Caco-2 (cell line): Measurements from ENCODE around the gene TBXA2R. TPM values are rescaled to one million over a fixed set of nuclear protein-coding genes. Genes with fewer than 3 reads are reported as not detected.

Experiments used
- BruUV-seq: library from RNA; stranded (reverse); fragments of 400-500 nt; replicated peaks from 2 replicates; lab custom pipeline; 2021; lab: Mats Ljungman, UMichigan
- CTCF ChIA-PET: fragments of 300-600 bp; sonication (Branson Sonifier 250); formaldehyde crosslinking; loops from one replicate; lab custom pipeline; 2022; ENCODE audit warnings: antibody characterized with exemption; lab: Charles Lee
- POLR2A ChIA-PET: fragments of 300-600 bp; sonication (Branson Sonifier 250); formaldehyde crosslinking; loops from one replicate; lab custom pipeline; 2022; ENCODE audit warnings: antibody characterized with exemption; lab: Charles Lee
- DNase-seq, 2 experiments: peaks; one replicate each; pipeline versions ENCODE4 v3.0.0 to v3.0.0-alpha.2; 2020 to 2022
- H3K27me3 ChIP-seq: replicated peaks from 2 replicates; pipeline ENCODE4 v1.6.0; 2011; ENCODE audit warnings: low read length; ENCODE audit not compliant: control insufficient read depth, insufficient read depth
- H3K36me3 ChIP-seq: 2 replicates; pipeline ENCODE4 v1.5.1; 2011; ENCODE audit warnings: low read length; ENCODE audit not compliant: control insufficient read depth, insufficient read depth
- H3K4me1 ChIP-seq: fragments of 250-450 bp; sonication (Bioruptor Pico); 2 replicates; pipeline ENCODE4 v1.5.1; 2020; ENCODE audit warnings: mild to moderate bottlenecking
- H3K4me3 ChIP-seq: 2 replicates; pipeline ENCODE4 v1.5.1; 2011; ENCODE audit warnings: low read depth, mild to moderate bottlenecking, control low read depth, low read length
- H3K9me3 ChIP-seq: fragments of 250-450 bp; sonication (Bioruptor Pico); 2 replicates; pipeline ENCODE4 v1.5.1; 2020; ENCODE audit warnings: mild to moderate bottlenecking, moderate library complexity
- H3K27ac Mint-ChIP-seq: one replicate; pipeline ENCODE4 v1.8.0; 2022; ENCODE audit warnings: mixed read lengths; ENCODE audit not compliant: unreplicated experiment
- H3K27me3 Mint-ChIP-seq: one replicate; pipeline ENCODE4 v1.8.0; 2022; ENCODE audit warnings: mixed read lengths; ENCODE audit not compliant: insufficient read depth, unreplicated experiment
- H3K36me3 Mint-ChIP-seq: one replicate; pipeline ENCODE4 v1.8.0; 2022; ENCODE audit warnings: mild to moderate bottlenecking, mixed read lengths; ENCODE audit not compliant: insufficient read depth, unreplicated experiment
- H3K4me1 Mint-ChIP-seq: one replicate; pipeline ENCODE4 v1.8.0; 2022; ENCODE audit warnings: low read depth, mixed read lengths; ENCODE audit not compliant: unreplicated experiment
- H3K4me3 Mint-ChIP-seq: one replicate; pipeline ENCODE4 v1.8.0; 2022; ENCODE audit warnings: mild to moderate bottlenecking, moderate library complexity, mixed read lengths; ENCODE audit not compliant: unreplicated experiment
- H3K9me3 Mint-ChIP-seq: one replicate; pipeline ENCODE4 v1.8.0; 2022; ENCODE audit warnings: mixed read lengths; ENCODE audit not compliant: unreplicated experiment
- CTCF ChIP-seq, 2 experiments: fragments of 200-600 bp in 1 of 2; IDR thresholded peaks; 1 replicate in 1 of 2; 2 replicates in 1 of 2; pipeline versions ENCODE4 v1.5.1 to v1.8.0; 2011 to 2022; ENCODE audit warnings: antibody characterized with exemption in 1 of 2, control low read depth in 1 of 2, inconsistent platforms in 1 of 2, low read depth in 1 of 2, low read length in 1 of 2, mild to moderate bottlenecking in 1 of 2, moderate library complexity in 1 of 2; ENCODE audit not compliant: insufficient read depth in 1 of 2, severe bottlenecking in 1 of 2, unreplicated experiment in 1 of 2
- intact Hi-C: fragments of 100-400 bp; cut with micrococcal nuclease; formaldehyde crosslinking; loops from one replicate; pipeline ENCODE4 v1.10.0; 2022; ENCODE audit not compliant: unreplicated experiment
- total RNA-seq: library from RNA; stranded (reverse); gene quantifications from 2 replicates; pipeline ENCODE4 v1.2.3, GENCODE V29; 2022

The TBXA2R gene
- total RNA-seq, 1 experiment from 2014 or later: 0.11 TPM

GRCh38 chr19:3612901-3613741, 6.4 kb upstream of the TBXA2R start:
- Histone ChIP-seq H3K4me1 (no peaks in the 10 kb centered on the region), H3K27me3 (no peaks in the 10 kb centered on the region), H3K9me3 (no peaks in the 10 kb centered on the region), H3K4me3 (no peak overlapping the region), H3K36me3 (no peaks in the 10 kb centered on the region)
- no TSS peak for BruUV-seq
- Mint-ChIP-seq H3K4me3 (no peak overlapping the region), H3K27ac (no peak overlapping the region), H3K36me3 (peaks cover 1% of the 10 kb centered on the region), H3K27me3 (no peaks in the 10 kb centered on the region), H3K9me3 (no peaks in the 10 kb centered on the region), H3K4me1 (no peaks in the 10 kb centered on the region)
- no peak for TF ChIP-seq CTCF (IDR thresholded peaks at IDR 0.05; ENCODE audit: insufficient read depth in 1 of 2, low read depth in 1 of 2, low read length in 1 of 2, severe bottlenecking in 1 of 2, unreplicated experiment in 1 of 2)
- ChIA-PET CTCF (no interaction called here), POLR2A (no interaction called here)
- DNase-seq: no peak
- intact Hi-C loops: no loop called here

DNA sequence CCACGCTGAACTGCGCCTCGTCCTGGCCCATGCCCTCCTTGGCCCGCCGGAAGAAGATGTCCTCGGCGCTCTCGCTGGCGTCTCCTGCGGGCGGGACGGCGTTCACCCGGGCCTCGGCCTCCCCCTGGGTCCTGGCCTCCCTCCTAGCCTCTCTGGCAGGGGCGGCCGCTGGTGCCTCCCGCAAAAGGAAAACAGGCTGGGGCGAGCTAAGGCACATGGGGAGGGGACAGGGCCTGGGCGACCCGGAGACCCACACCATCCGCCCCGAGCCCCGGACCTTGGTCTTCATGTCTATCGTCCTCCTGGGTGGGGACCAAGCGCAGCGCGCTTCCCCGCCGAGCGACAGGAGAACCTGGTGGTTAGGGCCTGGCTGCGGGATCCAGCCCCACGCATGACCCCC, 5.7 kb upstream of the TBXA2R start:
- no peak for TF ChIP-seq CTCF (IDR thresholded peaks at IDR 0.05; ENCODE audit: insufficient read depth in 1 of 2, low read depth in 1 of 2, low read length in 1 of 2, severe bottlenecking in 1 of 2, unreplicated experiment in 1 of 2)
- H3K27ac Mint-ChIP-seq: no peak overlapping the region
- no TSS peak for BruUV-seq
- H3K9me3 ChIP-seq: no peaks in the 10 kb centered on the region
- intact Hi-C loops: no loop called here
- no peaks in the 10 kb centered on the region for H3K27me3 ChIP-seq
- H3K4me3 Mint-ChIP-seq: no peak overlapping the region
- CTCF ChIA-PET: no interaction called here
- no peaks in the 10 kb centered on the region for H3K9me3 Mint-ChIP-seq
- no peaks in the 10 kb centered on the region for H3K4me1 Mint-ChIP-seq
- no peaks in the 10 kb centered on the region for H3K27me3 Mint-ChIP-seq
- H3K4me3 ChIP-seq: no peak overlapping the region
- H3K36me3 Mint-ChIP-seq: peaks cover 6% of the 10 kb centered on the region
- no peaks in the 10 kb centered on the region for H3K36me3 ChIP-seq
- H3K4me1 ChIP-seq: no peaks in the 10 kb centered on the region
- no peak for DNase-seq
- POLR2A ChIA-PET: no interaction called here

DNA sequence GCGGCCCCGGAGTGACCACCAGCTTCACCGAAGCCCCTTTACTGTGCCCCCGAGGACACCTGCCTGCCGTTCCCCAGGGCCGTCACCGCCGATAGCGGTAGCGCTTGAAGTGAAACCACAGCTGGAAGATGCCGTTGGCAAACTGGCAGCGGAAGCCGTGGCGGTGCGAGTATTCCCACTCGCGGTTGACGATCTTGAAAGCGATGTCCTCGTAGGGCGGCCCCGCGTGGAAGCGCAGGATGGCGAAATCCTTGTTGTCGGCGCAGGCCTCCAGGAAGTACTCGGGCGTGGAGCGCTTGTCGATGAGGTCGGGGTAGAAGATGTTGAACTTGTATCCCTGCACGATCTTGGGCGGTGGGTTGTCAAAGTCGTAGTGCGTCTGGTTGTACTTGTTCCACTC, 5.2 kb upstream of the TBXA2R start:
- POLR2A ChIA-PET: no interaction called here
- DNase-seq: no peak
- no peaks in the 10 kb centered on the region for H3K4me1 Mint-ChIP-seq
- no peaks in the 10 kb centered on the region for H3K27me3 ChIP-seq
- peaks cover 6% of the 10 kb centered on the region for H3K36me3 Mint-ChIP-seq
- H3K4me3 ChIP-seq: no peak overlapping the region
- H3K36me3 ChIP-seq: no peaks in the 10 kb centered on the region
- no peak overlapping the region for H3K27ac Mint-ChIP-seq
- H3K27me3 Mint-ChIP-seq: no peaks in the 10 kb centered on the region
- H3K9me3 Mint-ChIP-seq: no peaks in the 10 kb centered on the region
- no peak overlapping the region for H3K4me3 Mint-ChIP-seq
- TF ChIP-seq CTCF (IDR thresholded peaks at IDR 0.05; ENCODE audit: insufficient read depth in 1 of 2, low read depth in 1 of 2, low read length in 1 of 2, severe bottlenecking in 1 of 2, unreplicated experiment in 1 of 2): no peak
- CTCF ChIA-PET: no interaction called here
- no TSS peak for BruUV-seq
- H3K4me1 ChIP-seq: no peaks in the 10 kb centered on the region
- H3K9me3 ChIP-seq: no peaks in the 10 kb centered on the region
- intact Hi-C loops: no loop called here
